SK-N-SH (cell line): ENCODE measurements around the gene TMEM114. TPM values are rescaled to one million over a fixed set of nuclear protein-coding genes. Genes with fewer than 3 reads are reported as not detected.

Experiments used
- CTCF ChIA-PET: fragments of 300-600, 350-600 bp; formaldehyde crosslinking; extraction: SDS; loops from one replicate; lab custom pipeline; 2021; lab: Yijun Ruan, JAX
- POLR2A ChIA-PET: fragments of 350-600 bp; sonication (Branson Sonifier 250); formaldehyde crosslinking; extraction: SDS; loops from one replicate; lab custom pipeline; 2020; ENCODE audit warnings: antibody characterized with exemption, inconsistent platforms; lab: Yijun Ruan, JAX
- DNase-seq: peaks from one replicate; pipeline ENCODE4 v3.0.0; 2012
- H2AFZ ChIP-seq: fragments of 200-600 bp; sonication (generic); 2 replicates; pipeline ENCODE4 v1.8.1; 2016; ENCODE audit warnings: antibody characterized with exemption, mild to moderate bottlenecking, low read depth
- H3F3A ChIP-seq: fragments of 200-600 bp; sonication (generic); replicated peaks from 2 replicates; pipeline ENCODE3; 2016; ENCODE audit warnings: antibody characterized with exemption, mild to moderate bottlenecking; ENCODE audit not compliant: insufficient read depth
- H3K27ac ChIP-seq, 2 experiments: fragments of 200-500 bp in 1 of 2; fragments of 200-600 bp in 1 of 2; sonication (Bioruptor generic) in 1 of 2; sonication (generic), shearing (Covaris generic) in 1 of 2; 2 replicates each; pipeline versions ENCODE4 v1.5.1 to v1.6.1; 2014 to 2016; ENCODE audit warnings: low read depth in 2 of 2, inconsistent platforms in 1 of 2, low read length in 1 of 2, mild to moderate bottlenecking in 1 of 2, mixed read lengths in 1 of 2
- H3K27me3 ChIP-seq: fragments of 200-600 bp; sonication (generic), shearing (Covaris generic); 2 replicates; pipeline ENCODE4 v1.6.1; 2016; ENCODE audit warnings: mixed run types; ENCODE audit not compliant: insufficient read depth
- H3K36me3 ChIP-seq, 2 experiments: fragments of 200-500 bp in 1 of 2; fragments of 200-600 bp in 1 of 2; sonication (Bioruptor generic) in 1 of 2; sonication (generic) in 1 of 2; replicated peaks in 1 of 2; 2 replicates each; pipeline versions ENCODE3 to v1.5.1; 2014 to 2016; ENCODE audit warnings: low read length in 1 of 2, mild to moderate bottlenecking in 1 of 2; ENCODE audit not compliant: insufficient read depth in 2 of 2, control insufficient read depth in 1 of 2
- H3K4me1 ChIP-seq, 2 experiments: fragments of 200-500 bp in 1 of 2; fragments of 200-600 bp in 1 of 2; sonication (Bioruptor generic) in 1 of 2; sonication (generic), shearing (Covaris generic) in 1 of 2; 2 replicates each; pipeline versions ENCODE4 v1.5.1 to v1.6.1; 2014 to 2016; ENCODE audit warnings: low read depth in 1 of 2, low read length in 1 of 2, mixed run types in 1 of 2; ENCODE audit not compliant: insufficient read depth in 2 of 2, control insufficient read depth in 1 of 2
- H3K4me2 ChIP-seq: fragments of 200-600 bp; sonication (generic), shearing (Covaris generic); 2 replicates; pipeline ENCODE4 v1.6.1; 2017; ENCODE audit warnings: mixed run types
- H3K4me3 ChIP-seq, 2 experiments: fragments of 200-500 bp in 1 of 2; fragments of 200-600 bp in 1 of 2; sonication (Bioruptor generic) in 1 of 2; sonication (generic), shearing (Covaris generic) in 1 of 2; 2 replicates each; pipeline versions ENCODE4 v1.5.1 to v1.8.1; 2014 to 2016; ENCODE audit warnings: low read depth in 2 of 2, inconsistent platforms in 1 of 2, low read length in 1 of 2, mild to moderate bottlenecking in 1 of 2, mixed read lengths in 1 of 2, moderate library complexity in 1 of 2
- H3K79me2 ChIP-seq: fragments of 200-600 bp; sonication (generic); 2 replicates; pipeline ENCODE4 v1.8.1; 2017; ENCODE audit warnings: mild to moderate bottlenecking; ENCODE audit not compliant: insufficient read depth
- H3K9ac ChIP-seq: fragments of 200-600 bp; sonication (generic); 2 replicates; pipeline ENCODE4 v1.6.1; 2017; ENCODE audit warnings: mixed run types
- H3K9me2 ChIP-seq: fragments of 200-600 bp; sonication (generic); 2 replicates; pipeline ENCODE4 v1.6.1; 2017; ENCODE audit warnings: mixed run types
- H3K9me3 ChIP-seq: fragments of 200-600 bp; sonication (generic); 2 replicates; pipeline ENCODE4 v1.6.1; 2017; ENCODE audit warnings: mixed run types, mild to moderate bottlenecking, moderate library complexity
- H4K20me1 ChIP-seq: fragments of 200-600 bp; sonication (generic); 2 replicates; pipeline ENCODE4 v1.6.1; 2017; ENCODE audit warnings: mild to moderate bottlenecking, mixed run types; ENCODE audit not compliant: insufficient read depth
- CTCF ChIP-seq: fragments of 200-600 bp; sonication (generic); IDR thresholded peaks from 2 replicates; pipeline ENCODE4 v1.6.1; 2017; ENCODE audit warnings: antibody characterized with exemption, mild to moderate bottlenecking, moderate library complexity
- ELF1 ChIP-seq: IDR thresholded peaks from 2 replicates; pipeline ENCODE4 v1.4.0; 2012
- FOSL2 ChIP-seq: IDR thresholded peaks from 2 replicates; pipeline ENCODE4 v1.4.0; 2012; ENCODE audit warnings: low read depth, mild to moderate bottlenecking, moderate library complexity, borderline replicate concordance
- FOXM1 ChIP-seq: IDR thresholded peaks from 2 replicates; pipeline ENCODE4 v1.4.0; 2012; ENCODE audit warnings: low read depth, mild to moderate bottlenecking
- IRF3 ChIP-seq: fragments of 150-350 bp; IDR thresholded peaks from 2 replicates; pipeline ENCODE4 v1.6.1; 2016; ENCODE audit warnings: mild to moderate bottlenecking, low read depth, low read length
- JUND ChIP-seq: IDR thresholded peaks from 2 replicates; pipeline ENCODE4 v1.4.0; 2012
- MEF2A ChIP-seq: IDR thresholded peaks from 2 replicates; pipeline ENCODE4 v1.4.0; 2012; ENCODE audit warnings: low read depth, borderline replicate concordance
- NRF1 ChIP-seq: IDR thresholded peaks from 2 replicates; pipeline ENCODE4 v1.6.1; 2012; ENCODE audit warnings: low read depth, mild to moderate bottlenecking, low read length
- PBX3 ChIP-seq: IDR thresholded peaks from 2 replicates; pipeline ENCODE4; 2012
- RAD21 ChIP-seq: IDR thresholded peaks from 2 replicates; pipeline ENCODE4 v1.6.1; 2012; ENCODE audit warnings: mild to moderate bottlenecking, low read length
- REST ChIP-seq: IDR thresholded peaks from 2 replicates; pipeline ENCODE4 v1.6.1; 2012; ENCODE audit warnings: mild to moderate bottlenecking, low read depth, low read length, moderate library complexity
- RFX5 ChIP-seq: IDR thresholded peaks from 2 replicates; pipeline ENCODE4 v1.6.1; 2012; ENCODE audit warnings: mild to moderate bottlenecking, improper control_type of control experiment, low read length
- SIN3A ChIP-seq: IDR thresholded peaks from 2 replicates; pipeline ENCODE4 v1.6.1; 2012; ENCODE audit warnings: low read depth, mild to moderate bottlenecking, low read length, moderate library complexity, borderline replicate concordance
- SMC3 ChIP-seq: IDR thresholded peaks from 2 replicates; pipeline ENCODE4 v1.6.1; 2012; ENCODE audit warnings: low read depth, low read length, improper control_type of control experiment
- TAF1 ChIP-seq: IDR thresholded peaks from 2 replicates; pipeline ENCODE4 v1.6.1; 2012; ENCODE audit warnings: low read depth, mild to moderate bottlenecking, low read length, moderate library complexity, borderline replicate concordance
- TCF12 ChIP-seq: IDR thresholded peaks from 2 replicates; pipeline ENCODE4 v1.4.0; 2012
- USF1 ChIP-seq: IDR thresholded peaks from 2 replicates; pipeline ENCODE4 v1.4.0; 2012; ENCODE audit warnings: low read depth, borderline replicate concordance
- USF2 ChIP-seq: fragments of 150-350 bp; IDR thresholded peaks from 2 replicates; pipeline ENCODE4 v1.6.1; 2017; ENCODE audit warnings: antibody characterized with exemption, low read length, low read depth, borderline replicate concordance
- YY1 ChIP-seq: IDR thresholded peaks from 2 replicates; pipeline ENCODE4 v1.4.0; 2012; ENCODE audit warnings: low read depth, mild to moderate bottlenecking
- WGBS: methylation state at CpG from one replicate; pipeline ENCODE4 v1.1.6; 2017; ENCODE audit warnings: low lambda C conversion rate; 5-methylcytosine and 5-hydroxymethylcytosine counted together
- polyA plus RNA-seq, 3 experiments: library from polyadenylated mRNA; depleted of rRNA; stranded (reverse); fragments of >200 nt; gene quantifications; 2 replicates each; pipeline ENCODE4 v1.2.3, GENCODE V29; 2012

Gene TMEM114
- polyA plus RNA-seq, 1 of the 3 experiments (the other 2 are of a cell fraction), result not detected

- TF ChIP-seq USF1, result no peak
- TF ChIP-seq, all 33 proteins: peak for 0
Observed at GRCh38 chr16:8542393-8542792, 47.9 kb downstream of the TMEM114 start (continued).

- CTCF ChIA-PET, result no interaction called here
- DNase-seq, result no peak
- no peaks in the 10 kb centered on the region for H3K36me3 ChIP-seq
Observed at GRCh38 chr16:8541868-8542267, 48.4 kb downstream of the TMEM114 start.

More at GRCh38 chr16:8541868-8542267, 48.4 kb downstream of the TMEM114 start:
- TF ChIP-seq YY1 (no peak), PBX3 (no peak), USF2 (no peak), IRF3 (no peak), TCF12 (no peak), CTCF (no peak), SMC3 (no peak), FOXM1 (no peak), TAF1 (no peak), FOSL2 (no peak), ELF1 (no peak), JUND (no peak), NRF1 (no peak), SIN3A (no peak), RFX5 (no peak), REST (no peak), MEF2A (no peak), RAD21 (no peak)
- no peak overlapping the region for H3K4me2 ChIP-seq
- no peaks in the 10 kb centered on the region for H3K4me1 ChIP-seq
- H3K4me3 ChIP-seq, result no peak overlapping the region
- POLR2A ChIA-PET, result no interaction called here
- no peak overlapping the region for H2AFZ ChIP-seq
- H3K79me2 ChIP-seq, result no peaks in the 10 kb centered on the region
- no peaks in the 10 kb centered on the region for H3K9me3 ChIP-seq
- no peaks in the 10 kb centered on the region for H3K27me3 ChIP-seq
- H4K20me1 ChIP-seq, result no peaks in the 10 kb centered on the region
- 10% methylated on average over 4 of the region's 4 CpGs for WGBS
- H3F3A ChIP-seq, result no peaks in the 10 kb centered on the region
- no peak overlapping the region for H3K9ac ChIP-seq
- no peaks in the 10 kb centered on the region for H3K9me2 ChIP-seq
- H3K27ac ChIP-seq, result no peak overlapping the region
